K562 (cell line): Measurements from ENCODE around the gene DGKE. TPM values are rescaled to one million over a fixed set of nuclear protein-coding genes. Genes with fewer than 3 reads are reported as not detected.

Source experiments
- AFF4 ChIP-seq: sonication (generic); formaldehyde crosslinking; IDR thresholded peaks from 2 replicates; pipeline ENCODE4 v1.8.0; 2023; ENCODE audit warnings: mild to moderate bottlenecking, missing genetic modification reagents
- ASH1L ChIP-seq: fragments of 450-650 bp; IDR thresholded peaks from 2 replicates; pipeline ENCODE4 v1.6.1; 2018; ENCODE audit warnings: borderline replicate concordance, mild to moderate bottlenecking, low read depth; ENCODE audit not compliant: partially characterized antibody
- FOXM1 ChIP-seq, 2 experiments: fragments of 450-650 bp in 1 of 2; sonication (generic) in 1 of 2; formaldehyde crosslinking in 1 of 2; IDR thresholded peaks; 2 replicates each; pipeline versions ENCODE4 v1.6.1 to v1.9.0; 2017 to 2022; ENCODE audit warnings: low read depth in 2 of 2, mild to moderate bottlenecking in 2 of 2, missing genetic modification reagents in 1 of 2, moderate library complexity in 1 of 2
- FOXO4 ChIP-seq: fragments of 450-650 bp; formaldehyde crosslinking; IDR thresholded peaks from 2 replicates; pipeline ENCODE4 v1.4.0; 2020; ENCODE audit warnings: mild to moderate bottlenecking, moderate library complexity
- PHF20 ChIP-seq: fragments of 450-650 bp; IDR thresholded peaks from 2 replicates; pipeline ENCODE4 v1.6.1; 2018; ENCODE audit not compliant: partially characterized antibody
- PHTF2 ChIP-seq: fragments of 250-450 bp; sonication (Bioruptor Pico); IDR thresholded peaks from 2 replicates; pipeline ENCODE4 v1.5.0; 2021; ENCODE audit warnings: mild to moderate bottlenecking
- RBM39 ChIP-seq: fragments of 200-400 bp; formaldehyde crosslinking; optimal IDR thresholded peaks from 2 replicates; pipeline ENCODE3; 2018; ENCODE audit warnings: low read depth, low read length
- SIN3B ChIP-seq: fragments of 450-650 bp; IDR thresholded peaks from 2 replicates; pipeline ENCODE4 v1.6.1; 2017; ENCODE audit warnings: low read depth, mild to moderate bottlenecking, moderate library complexity
- ZNF589 ChIP-seq: fragments of 200-800 bp; sonication (Bioruptor generic); IDR thresholded peaks from 2 replicates; pipeline ENCODE4 v1.6.1; 2016; ENCODE audit warnings: low read depth, missing genetic modification characterization, missing compliant biosample characterization
- polyA plus RNA-seq, 8 experiments: library from polyadenylated mRNA; depleted of rRNA in 4 of 8; stranded (reverse) in 5 of 8; unstranded in 3 of 8; fragments of >200 nt; fragmentation: Nextera tagmentation in 2 of 8; fragmentation: Illumina TruSeq in 1 of 8; extraction: Ambion mirVana in 2 of 8; extraction: Trizol in 1 of 8; gene quantifications; 2 replicates each; pipeline versions ENCODE4 v1.2.1 to v1.2.3, GENCODE V29; 2011 to 2014; ENCODE audit warnings: inconsistent platforms in 1 of 8, missing spikeins in 1 of 8
- total RNA-seq, 7 experiments: library from RNA; depleted of rRNA in 6 of 7; stranded (reverse); fragments of >200 nt in 6 of 7; fragmentation: Illumina TruSeq in 2 of 7; extraction: Trizol in 2 of 7; gene quantifications; 2 replicates each; pipeline versions ENCODE4 v1.2.1 to v1.2.3, GENCODE V29; 2011 to 2021; ENCODE audit warnings: low replicate concordance in 1 of 7
- TF ChIP-seq, protein P1 (sequence below): sonication (generic); formaldehyde crosslinking; IDR thresholded peaks from 2 replicates; pipeline ENCODE4 v1.8.0; 2023; ENCODE audit warnings: missing genetic modification reagents, mild to moderate bottlenecking, borderline replicate concordance
- TF ChIP-seq, protein P2 (sequence below): fragments of 450-650 bp; IDR thresholded peaks from 2 replicates; pipeline ENCODE4 v1.6.1; 2018; ENCODE audit not compliant: partially characterized antibody

DGKE gene
- total and polyA plus RNA-seq, 9 of the 15 experiments (the other 6 are each of a cell fraction or from before 2014, with no cell fraction given) = 1.3 to 9.9 (median 5.9) TPM

- TF ChIP-seq, protein P1, sequence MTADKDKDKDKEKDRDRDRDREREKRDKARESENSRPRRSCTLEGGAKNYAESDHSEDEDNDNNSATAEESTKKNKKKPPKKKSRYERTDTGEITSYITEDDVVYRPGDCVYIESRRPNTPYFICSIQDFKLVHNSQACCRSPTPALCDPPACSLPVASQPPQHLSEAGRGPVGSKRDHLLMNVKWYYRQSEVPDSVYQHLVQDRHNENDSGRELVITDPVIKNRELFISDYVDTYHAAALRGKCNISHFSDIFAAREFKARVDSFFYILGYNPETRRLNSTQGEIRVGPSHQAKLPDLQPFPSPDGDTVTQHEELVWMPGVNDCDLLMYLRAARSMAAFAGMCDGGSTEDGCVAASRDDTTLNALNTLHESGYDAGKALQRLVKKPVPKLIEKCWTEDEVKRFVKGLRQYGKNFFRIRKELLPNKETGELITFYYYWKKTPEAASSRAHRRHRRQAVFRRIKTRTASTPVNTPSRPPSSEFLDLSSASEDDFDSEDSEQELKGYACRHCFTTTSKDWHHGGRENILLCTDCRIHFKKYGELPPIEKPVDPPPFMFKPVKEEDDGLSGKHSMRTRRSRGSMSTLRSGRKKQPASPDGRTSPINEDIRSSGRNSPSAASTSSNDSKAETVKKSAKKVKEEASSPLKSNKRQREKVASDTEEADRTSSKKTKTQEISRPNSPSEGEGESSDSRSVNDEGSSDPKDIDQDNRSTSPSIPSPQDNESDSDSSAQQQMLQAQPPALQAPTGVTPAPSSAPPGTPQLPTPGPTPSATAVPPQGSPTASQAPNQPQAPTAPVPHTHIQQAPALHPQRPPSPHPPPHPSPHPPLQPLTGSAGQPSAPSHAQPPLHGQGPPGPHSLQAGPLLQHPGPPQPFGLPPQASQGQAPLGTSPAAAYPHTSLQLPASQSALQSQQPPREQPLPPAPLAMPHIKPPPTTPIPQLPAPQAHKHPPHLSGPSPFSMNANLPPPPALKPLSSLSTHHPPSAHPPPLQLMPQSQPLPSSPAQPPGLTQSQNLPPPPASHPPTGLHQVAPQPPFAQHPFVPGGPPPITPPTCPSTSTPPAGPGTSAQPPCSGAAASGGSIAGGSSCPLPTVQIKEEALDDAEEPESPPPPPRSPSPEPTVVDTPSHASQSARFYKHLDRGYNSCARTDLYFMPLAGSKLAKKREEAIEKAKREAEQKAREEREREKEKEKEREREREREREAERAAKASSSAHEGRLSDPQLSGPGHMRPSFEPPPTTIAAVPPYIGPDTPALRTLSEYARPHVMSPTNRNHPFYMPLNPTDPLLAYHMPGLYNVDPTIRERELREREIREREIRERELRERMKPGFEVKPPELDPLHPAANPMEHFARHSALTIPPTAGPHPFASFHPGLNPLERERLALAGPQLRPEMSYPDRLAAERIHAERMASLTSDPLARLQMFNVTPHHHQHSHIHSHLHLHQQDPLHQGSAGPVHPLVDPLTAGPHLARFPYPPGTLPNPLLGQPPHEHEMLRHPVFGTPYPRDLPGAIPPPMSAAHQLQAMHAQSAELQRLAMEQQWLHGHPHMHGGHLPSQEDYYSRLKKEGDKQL (CRISPR knock-in tag) = no peak
- TF ChIP-seq FOXM1 (IDR thresholded peaks at IDR 0.05; ENCODE audit: low read depth) = no peak
- no peak for TF ChIP-seq FOXM1 (CRISPR knock-in tag; IDR thresholded peaks at IDR 0.05; ENCODE audit: low read depth)
- TF ChIP-seq RBM39 = peak; percentile 2
- TF ChIP-seq ASH1L = peak; percentile 32
- no peak for TF ChIP-seq PHTF2 (CRISPR knock-in tag)
- peak; percentile 65; the same call in 1 of the 2 replicates for TF ChIP-seq ZNF589 (CRISPR knock-in tag)
- peak; percentile 78 for TF ChIP-seq AFF4
- no peak for TF ChIP-seq SIN3B
- TF ChIP-seq PHF20 = no peak
- no peak for TF ChIP-seq FOXO4 (CRISPR knock-in tag)
- TF ChIP-seq, protein P2, sequence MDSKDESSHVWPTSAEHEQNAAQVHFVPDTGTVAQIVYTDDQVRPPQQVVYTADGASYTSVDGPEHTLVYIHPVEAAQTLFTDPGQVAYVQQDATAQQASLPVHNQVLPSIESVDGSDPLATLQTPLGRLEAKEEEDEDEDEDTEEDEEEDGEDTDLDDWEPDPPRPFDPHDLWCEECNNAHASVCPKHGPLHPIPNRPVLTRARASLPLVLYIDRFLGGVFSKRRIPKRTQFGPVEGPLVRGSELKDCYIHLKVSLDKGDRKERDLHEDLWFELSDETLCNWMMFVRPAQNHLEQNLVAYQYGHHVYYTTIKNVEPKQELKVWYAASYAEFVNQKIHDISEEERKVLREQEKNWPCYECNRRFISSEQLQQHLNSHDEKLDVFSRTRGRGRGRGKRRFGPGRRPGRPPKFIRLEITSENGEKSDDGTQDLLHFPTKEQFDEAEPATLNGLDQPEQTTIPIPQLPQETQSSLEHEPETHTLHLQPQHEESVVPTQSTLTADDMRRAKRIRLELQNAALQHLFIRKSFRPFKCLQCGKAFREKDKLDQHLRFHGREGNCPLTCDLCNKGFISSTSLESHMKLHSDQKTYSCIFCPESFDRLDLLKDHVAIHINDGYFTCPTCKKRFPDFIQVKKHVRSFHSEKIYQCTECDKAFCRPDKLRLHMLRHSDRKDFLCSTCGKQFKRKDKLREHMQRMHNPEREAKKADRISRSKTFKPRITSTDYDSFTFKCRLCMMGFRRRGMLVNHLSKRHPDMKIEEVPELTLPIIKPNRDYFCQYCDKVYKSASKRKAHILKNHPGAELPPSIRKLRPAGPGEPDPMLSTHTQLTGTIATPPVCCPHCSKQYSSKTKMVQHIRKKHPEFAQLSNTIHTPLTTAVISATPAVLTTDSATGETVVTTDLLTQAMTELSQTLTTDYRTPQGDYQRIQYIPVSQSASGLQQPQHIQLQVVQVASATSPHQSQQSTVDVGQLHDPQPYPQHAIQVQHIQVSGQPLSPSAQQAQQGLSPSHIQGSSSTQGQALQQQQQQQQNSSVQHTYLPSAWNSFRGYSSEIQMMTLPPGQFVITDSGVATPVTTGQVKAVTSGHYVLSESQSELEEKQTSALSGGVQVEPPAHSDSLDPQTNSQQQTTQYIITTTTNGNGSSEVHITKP = peak; percentile 88
These were observed 80.8 kb downstream of the DGKE start (continued) for GRCh38 chr17:56914581-56915273.
